Astrocyte of the cerebellum (primary cell): ENCODE results near the gene PPL.
"Not testable (repeated sequence)": the region's sequence is repeated elsewhere in the genome, so short reads cannot be mapped to it uniquely, and the experiment has no call there.

Experiments used
- DNase-seq: peaks from one replicate; pipeline ENCODE4 v3.0.0-alpha.2; 2011; ENCODE audit warnings: low read depth
- H3K4me3 ChIP-seq: 2 replicates; pipeline ENCODE4 v1.5.1; 2011; ENCODE audit warnings: mild to moderate bottlenecking, low read depth, low read length, moderate library complexity
- in situ Hi-C: cut with HindIII; loops from 2 replicates; pipeline ENCODE4 v1.10.0; 2017; ENCODE audit warnings: low sequenced_read_pairs
- TF ChIP-seq, protein P1 (sequence below): IDR thresholded peaks from 2 replicates; pipeline ENCODE4 v1.5.1; 2012; ENCODE audit warnings: low read length, low read depth, moderate library complexity, mild to moderate bottlenecking; ENCODE audit errors: missing control alignments

PPL gene

DNA sequence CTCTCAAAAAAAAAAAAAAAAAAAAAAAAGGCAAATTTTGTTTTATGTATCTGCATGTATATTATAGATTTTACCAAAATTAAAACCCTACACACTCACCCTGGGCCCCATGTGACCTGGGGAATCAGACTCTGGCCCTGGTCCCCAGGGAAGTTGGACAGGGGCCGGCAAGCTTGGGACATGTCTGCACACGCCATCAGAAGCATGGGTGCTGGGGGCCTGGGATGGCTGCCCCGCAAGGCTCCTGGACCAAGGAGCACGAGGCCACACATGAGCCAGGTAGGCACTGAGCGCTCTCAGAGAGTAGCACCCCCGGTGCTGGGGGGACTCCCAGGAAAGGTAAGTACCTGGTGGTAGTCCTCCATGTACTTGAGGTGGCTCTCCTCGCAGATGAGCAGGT lies 39.6 kb downstream of the PPL start:
- TF ChIP-seq, protein P1, sequence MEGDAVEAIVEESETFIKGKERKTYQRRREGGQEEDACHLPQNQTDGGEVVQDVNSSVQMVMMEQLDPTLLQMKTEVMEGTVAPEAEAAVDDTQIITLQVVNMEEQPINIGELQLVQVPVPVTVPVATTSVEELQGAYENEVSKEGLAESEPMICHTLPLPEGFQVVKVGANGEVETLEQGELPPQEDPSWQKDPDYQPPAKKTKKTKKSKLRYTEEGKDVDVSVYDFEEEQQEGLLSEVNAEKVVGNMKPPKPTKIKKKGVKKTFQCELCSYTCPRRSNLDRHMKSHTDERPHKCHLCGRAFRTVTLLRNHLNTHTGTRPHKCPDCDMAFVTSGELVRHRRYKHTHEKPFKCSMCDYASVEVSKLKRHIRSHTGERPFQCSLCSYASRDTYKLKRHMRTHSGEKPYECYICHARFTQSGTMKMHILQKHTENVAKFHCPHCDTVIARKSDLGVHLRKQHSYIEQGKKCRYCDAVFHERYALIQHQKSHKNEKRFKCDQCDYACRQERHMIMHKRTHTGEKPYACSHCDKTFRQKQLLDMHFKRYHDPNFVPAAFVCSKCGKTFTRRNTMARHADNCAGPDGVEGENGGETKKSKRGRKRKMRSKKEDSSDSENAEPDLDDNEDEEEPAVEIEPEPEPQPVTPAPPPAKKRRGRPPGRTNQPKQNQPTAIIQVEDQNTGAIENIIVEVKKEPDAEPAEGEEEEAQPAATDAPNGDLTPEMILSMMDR, result no peak
- no peak overlapping the region for H3K4me3 ChIP-seq
- no peak for DNase-seq
- in situ Hi-C loops, result no loop called here

DNA sequence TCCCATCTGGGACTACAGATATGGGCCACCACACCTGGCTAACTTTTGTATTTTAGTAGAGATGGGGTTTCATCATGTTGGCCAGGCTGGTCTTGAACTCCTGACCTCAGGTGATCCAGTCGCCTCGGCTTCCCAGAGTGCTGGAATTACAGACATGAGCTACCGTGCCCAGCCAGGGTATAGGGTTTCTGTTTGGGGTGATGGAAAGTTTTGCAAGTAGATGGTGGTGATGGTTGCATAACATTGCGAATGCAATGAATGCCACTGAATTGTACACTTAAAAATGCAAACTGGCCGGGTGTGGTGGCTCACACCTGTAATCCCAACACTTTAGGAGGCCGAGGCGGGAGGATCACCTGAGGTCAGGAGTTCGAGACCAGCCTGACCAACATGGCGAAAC lies 40.2 kb downstream of the PPL start:
- H3K4me3 ChIP-seq, DNase-seq, in situ Hi-C loops: not testable (repeated sequence)

DNA sequence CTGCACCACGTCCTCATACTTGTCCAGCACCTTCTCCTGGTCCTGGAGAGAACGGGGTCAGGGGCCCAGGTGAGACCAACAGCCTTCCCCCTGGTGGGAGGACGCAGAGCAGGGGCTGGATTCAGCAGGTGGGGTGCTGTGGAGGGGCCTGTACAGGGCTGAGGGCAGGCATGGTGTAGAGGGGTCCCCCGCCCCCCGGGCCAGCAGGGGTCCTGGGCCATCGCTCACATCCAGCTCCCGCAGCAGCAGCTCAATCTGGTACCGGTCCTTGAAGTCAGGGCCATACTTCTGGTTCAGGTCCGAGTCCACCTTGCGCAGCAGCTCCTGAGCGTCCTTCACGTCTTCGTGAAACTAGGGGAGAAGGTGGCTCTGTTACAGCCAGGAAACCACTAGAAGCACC lies 41.6 kb downstream of the PPL start:
- in situ Hi-C loops, result no loop called here
- no peak for DNase-seq
- TF ChIP-seq, protein P1, result no peak
- H3K4me3 ChIP-seq, result no peak overlapping the region

DNA sequence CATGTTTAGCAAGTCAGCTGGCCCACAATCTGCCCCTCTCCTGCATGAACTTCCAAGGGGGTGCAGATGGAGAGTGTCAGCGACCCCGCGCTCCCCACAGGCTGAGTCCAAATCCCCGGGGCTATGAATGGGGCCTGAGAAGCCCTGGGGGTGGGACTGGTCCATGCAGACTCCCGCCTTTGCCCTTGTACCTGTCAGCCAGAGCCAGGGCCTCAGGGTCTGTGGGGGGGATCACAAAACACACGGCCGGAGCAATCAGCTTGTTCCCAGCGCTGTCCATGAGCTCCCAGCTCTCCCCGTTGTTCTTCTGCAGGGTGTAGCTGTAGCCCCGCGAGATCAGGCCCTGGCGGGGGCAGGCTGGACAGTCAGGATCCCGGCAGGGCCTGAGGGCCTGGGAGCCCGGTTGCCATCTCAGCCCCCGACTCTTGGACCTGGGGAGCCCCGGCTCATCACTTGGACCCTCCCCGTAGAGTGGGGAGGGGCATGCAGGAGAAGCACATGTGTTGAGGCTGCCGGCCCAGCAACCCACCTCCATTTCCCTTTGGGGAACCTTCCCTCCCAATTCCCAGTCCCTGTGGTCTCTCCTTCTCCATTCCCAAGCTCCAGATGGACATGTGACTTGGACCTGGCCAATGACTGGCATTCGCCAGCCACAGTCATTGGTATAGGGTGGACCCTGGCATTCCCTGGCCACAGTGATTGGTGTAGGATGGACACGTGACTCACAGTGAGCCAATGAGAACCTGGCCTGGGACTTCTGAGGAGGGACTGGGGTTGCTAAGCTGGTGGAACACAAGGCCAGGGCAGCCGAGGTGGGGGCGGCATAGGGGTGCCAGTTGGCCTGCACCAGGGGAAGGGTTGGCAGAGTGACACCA lies 42.4 kb downstream of the PPL start:
- DNase-seq, result no peak
- TF ChIP-seq, protein P1, result no peak
- in situ Hi-C loops, result no loop called here
- H3K4me3 ChIP-seq, result no peak overlapping the region

DNA sequence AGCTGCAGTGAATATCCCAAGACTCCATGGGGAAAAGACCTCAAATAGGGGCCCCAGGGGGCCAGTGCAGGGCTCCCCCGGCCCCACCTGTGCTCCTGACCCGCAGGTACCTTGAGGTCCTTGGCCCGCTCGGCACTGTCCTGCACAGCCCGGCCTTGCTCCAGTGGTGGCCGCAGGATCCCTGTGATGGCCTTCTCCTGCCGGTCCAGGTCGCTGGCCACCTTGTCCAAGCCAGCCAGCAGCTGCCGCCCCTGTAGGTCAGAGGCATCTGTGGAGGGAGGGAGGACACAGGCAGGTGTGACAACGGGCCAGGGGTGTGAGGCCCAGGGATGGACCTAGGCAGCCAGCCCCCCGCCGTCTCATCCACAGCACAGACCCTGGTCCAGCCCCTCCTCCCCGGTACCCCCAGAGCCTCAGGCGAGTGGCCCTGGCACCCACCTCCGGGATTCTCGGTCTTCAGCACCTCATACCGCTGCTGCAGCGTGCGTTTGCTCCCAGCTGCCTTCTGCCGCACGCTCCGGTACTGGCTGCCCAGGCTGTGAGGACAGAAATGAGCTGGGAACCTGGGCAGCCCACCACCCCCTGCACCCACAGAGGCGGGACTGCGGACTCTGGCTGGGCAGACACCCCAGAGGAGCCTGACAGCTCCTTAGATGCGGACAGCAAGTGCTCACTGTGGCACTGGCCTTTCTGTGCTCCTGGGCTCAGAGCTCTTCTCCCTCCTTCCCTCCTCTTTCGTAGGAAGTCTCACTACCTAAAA lies 43.7 kb downstream of the PPL start:
- in situ Hi-C loops, result no loop called here

DNA sequence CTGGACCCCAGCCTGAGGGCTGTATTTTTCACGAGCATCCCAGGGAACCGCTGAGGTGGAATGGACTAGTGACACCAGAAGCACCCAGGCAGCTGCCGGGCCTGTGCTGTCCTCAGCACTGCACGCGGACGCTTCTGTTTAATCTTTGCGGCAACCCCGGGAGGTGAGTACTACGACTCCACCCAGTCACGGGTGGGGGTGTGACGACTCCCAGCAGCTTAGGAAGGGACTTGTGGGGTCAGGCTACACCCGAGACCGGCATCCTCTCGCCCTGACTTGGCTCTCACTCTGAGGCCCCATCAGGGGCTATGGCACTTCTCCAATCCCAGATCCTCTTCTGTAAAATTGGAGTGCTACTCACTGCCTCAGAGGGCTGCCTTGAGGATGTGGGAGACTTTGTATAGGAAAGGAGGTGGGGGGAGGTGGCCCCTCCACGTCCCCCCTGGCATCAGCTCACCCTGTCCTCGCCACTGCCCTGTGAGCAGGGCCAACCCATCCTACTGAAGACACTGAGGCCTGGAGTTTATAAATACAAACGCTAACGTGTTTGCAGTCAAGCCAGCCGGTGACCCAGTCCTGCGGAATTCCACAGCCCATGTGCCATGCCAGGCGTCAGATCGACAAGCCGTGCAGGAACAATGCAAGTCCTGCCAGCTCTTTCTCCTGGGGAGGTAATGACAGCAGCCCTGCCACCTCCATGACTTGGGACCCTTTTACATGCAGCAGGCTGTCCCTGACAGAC lies 44.4 kb downstream of the PPL start:
- no peak overlapping the region for H3K4me3 ChIP-seq
- in situ Hi-C loops, result no loop called here
- DNase-seq, result no peak
- TF ChIP-seq, protein P1, result no peak

More for the DNA sequence above, 43.7 kb downstream of the PPL start:
- TF ChIP-seq, protein P1, result no peak
- DNase-seq, result no peak
- H3K4me3 ChIP-seq, result no peak overlapping the region
